ENCODE data around the gene TRMT112.

DNA sequence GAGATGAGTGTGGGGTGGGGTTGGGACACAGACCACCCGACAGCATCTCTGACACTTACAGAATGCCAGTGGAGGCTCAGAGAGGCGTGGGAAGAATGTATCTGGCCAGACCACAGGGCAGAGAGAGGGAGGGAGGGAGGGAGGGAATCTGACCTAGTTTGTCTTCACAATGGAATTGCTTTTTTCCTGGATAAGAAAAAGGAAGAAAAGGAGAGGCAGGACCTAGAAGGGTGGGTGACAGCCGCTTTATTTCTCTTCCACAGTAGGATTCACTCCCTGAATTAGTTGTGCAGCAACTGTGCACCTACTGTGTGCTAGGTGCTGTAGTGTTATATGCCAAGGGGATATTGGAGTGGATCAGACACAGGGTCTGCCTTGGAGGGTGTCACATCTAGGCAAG lies 22.6 kb downstream of the TRMT112 start:
- no peak for TF ChIP-seq EZH2 (IDR thresholded peaks at IDR 0.05)
- TF ChIP-seq, protein P1, sequence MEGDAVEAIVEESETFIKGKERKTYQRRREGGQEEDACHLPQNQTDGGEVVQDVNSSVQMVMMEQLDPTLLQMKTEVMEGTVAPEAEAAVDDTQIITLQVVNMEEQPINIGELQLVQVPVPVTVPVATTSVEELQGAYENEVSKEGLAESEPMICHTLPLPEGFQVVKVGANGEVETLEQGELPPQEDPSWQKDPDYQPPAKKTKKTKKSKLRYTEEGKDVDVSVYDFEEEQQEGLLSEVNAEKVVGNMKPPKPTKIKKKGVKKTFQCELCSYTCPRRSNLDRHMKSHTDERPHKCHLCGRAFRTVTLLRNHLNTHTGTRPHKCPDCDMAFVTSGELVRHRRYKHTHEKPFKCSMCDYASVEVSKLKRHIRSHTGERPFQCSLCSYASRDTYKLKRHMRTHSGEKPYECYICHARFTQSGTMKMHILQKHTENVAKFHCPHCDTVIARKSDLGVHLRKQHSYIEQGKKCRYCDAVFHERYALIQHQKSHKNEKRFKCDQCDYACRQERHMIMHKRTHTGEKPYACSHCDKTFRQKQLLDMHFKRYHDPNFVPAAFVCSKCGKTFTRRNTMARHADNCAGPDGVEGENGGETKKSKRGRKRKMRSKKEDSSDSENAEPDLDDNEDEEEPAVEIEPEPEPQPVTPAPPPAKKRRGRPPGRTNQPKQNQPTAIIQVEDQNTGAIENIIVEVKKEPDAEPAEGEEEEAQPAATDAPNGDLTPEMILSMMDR (IDR thresholded peaks at IDR 0.05), result no peak
